ENCODE data around the gene SOX6.

DNA sequence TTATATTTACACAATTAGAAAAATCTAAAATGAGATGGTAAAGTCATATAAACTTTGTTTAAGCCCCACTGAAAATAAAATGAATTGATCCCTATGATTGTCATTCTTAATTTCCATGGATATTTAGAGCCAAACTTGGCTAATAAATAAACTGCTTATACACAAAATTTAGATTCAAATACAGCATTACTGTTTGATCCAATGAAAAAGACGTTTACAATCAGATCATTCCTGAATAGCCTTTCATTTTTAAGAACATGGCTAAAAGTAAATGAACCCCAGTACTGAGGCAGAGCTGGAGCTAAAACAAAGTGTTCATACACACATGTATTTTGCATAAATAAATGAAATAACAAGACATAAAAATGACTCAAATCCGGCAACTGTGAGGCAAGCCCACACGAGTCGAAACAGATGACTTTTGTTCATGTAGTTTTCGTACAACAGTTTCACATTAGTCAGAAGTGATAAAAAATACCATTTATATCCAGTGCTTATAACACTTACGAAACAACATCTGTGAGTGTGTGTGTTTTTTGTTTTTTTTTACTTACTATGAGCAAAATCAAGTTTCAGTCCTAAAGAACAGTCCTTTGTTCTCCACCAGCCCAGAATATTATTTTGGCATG lies 386.5 kb downstream of the SOX6 start:
- TF ChIP-seq, protein P1, sequence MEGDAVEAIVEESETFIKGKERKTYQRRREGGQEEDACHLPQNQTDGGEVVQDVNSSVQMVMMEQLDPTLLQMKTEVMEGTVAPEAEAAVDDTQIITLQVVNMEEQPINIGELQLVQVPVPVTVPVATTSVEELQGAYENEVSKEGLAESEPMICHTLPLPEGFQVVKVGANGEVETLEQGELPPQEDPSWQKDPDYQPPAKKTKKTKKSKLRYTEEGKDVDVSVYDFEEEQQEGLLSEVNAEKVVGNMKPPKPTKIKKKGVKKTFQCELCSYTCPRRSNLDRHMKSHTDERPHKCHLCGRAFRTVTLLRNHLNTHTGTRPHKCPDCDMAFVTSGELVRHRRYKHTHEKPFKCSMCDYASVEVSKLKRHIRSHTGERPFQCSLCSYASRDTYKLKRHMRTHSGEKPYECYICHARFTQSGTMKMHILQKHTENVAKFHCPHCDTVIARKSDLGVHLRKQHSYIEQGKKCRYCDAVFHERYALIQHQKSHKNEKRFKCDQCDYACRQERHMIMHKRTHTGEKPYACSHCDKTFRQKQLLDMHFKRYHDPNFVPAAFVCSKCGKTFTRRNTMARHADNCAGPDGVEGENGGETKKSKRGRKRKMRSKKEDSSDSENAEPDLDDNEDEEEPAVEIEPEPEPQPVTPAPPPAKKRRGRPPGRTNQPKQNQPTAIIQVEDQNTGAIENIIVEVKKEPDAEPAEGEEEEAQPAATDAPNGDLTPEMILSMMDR (conservative IDR thresholded peaks at IDR 0.05 in 1 of 2, IDR thresholded peaks at IDR 0.05 in 1 of 2; ENCODE audit: extremely low read depth in 1 of 2, insufficient read depth in 1 of 2, low read depth in 1 of 2, low read length in 2 of 2): no peak
- TF ChIP-seq EZH2 (IDR thresholded peaks at IDR 0.05; ENCODE audit: borderline replicate concordance, low read length): no peak

Measured in mammary epithelial cell (primary cell).